Right forelimb (tissue), 1 donor: ENCODE results near the gene TBX4.
"Not testable (repeated sequence)": the region's sequence is repeated elsewhere in the genome, so short reads cannot be mapped to it uniquely, and the experiment has no call there.

ENCODE experiments used
- DNase-seq: peaks from one replicate; pipeline ENCODE4 v3.0.0-alpha.2; 2018

TBX4 gene

GRCh38 chr17:61486135-61487120, 34.2 kb downstream of the TBX4 start:
- DNase-seq, result no peak

GRCh38 chr17:61487161-61487988, 35.2 kb downstream of the TBX4 start:
- DNase-seq, result no peak

GRCh38 chr17:61487989-61488595, 35.9 kb downstream of the TBX4 start:
- no peak for DNase-seq

- no peak for DNase-seq
Observed at GRCh38 chr17:61488878-61489718, 36.9 kb downstream of the TBX4 start.

- DNase-seq, result no peak
Observed at GRCh38 chr17:61489719-61490490, 37.7 kb downstream of the TBX4 start.

- no peak for DNase-seq
Observed at GRCh38 chr17:61490540-61490975, 38.3 kb downstream of the TBX4 start.

- DNase-seq, result no peak
Observed at GRCh38 chr17:61491981-61492380, 39.8 kb downstream of the TBX4 start.

GRCh38 chr17:61492759-61493526, 40.7 kb downstream of the TBX4 start:
- no peak for DNase-seq

- DNase-seq, result not testable (repeated sequence)
Observed at GRCh38 chr17:61493830-61494324, 41.7 kb downstream of the TBX4 start.

GRCh38 chr17:61494325-61495160, 42.3 kb downstream of the TBX4 start:
- DNase-seq, result no peak

- DNase-seq, result no peak
Observed at GRCh38 chr17:61495161-61495857, 43.1 kb downstream of the TBX4 start.

GRCh38 chr17:61496174-61496956, 44.1 kb downstream of the TBX4 start:
- no peak for DNase-seq

- no peak for DNase-seq
Observed at GRCh38 chr17:61496957-61497653, 44.9 kb downstream of the TBX4 start.

GRCh38 chr17:61498042-61498994, 46.1 kb downstream of the TBX4 start:
- no peak for DNase-seq

- no peak for DNase-seq
Observed at GRCh38 chr17:61499632-61500031, 47.4 kb downstream of the TBX4 start.

GRCh38 chr17:61500287-61500686, 48.1 kb downstream of the TBX4 start:
- no peak for DNase-seq
